GM18867 (cell line): ENCODE data around the gene APOL2.
"Not testable (repeated sequence)": the region's sequence is repeated elsewhere in the genome, so short reads cannot be mapped to it uniquely, and the experiment has no call there.

ENCODE experiments used
- ATAC-seq: cut with Tn5 transposase; IDR thresholded peaks from one replicate; pipeline ENCODE4 v1.9.1; 2021; ENCODE audit warnings: mild to moderate bottlenecking, moderate library complexity; ENCODE audit not compliant: unreplicated experiment

Gene APOL2

DNA sequence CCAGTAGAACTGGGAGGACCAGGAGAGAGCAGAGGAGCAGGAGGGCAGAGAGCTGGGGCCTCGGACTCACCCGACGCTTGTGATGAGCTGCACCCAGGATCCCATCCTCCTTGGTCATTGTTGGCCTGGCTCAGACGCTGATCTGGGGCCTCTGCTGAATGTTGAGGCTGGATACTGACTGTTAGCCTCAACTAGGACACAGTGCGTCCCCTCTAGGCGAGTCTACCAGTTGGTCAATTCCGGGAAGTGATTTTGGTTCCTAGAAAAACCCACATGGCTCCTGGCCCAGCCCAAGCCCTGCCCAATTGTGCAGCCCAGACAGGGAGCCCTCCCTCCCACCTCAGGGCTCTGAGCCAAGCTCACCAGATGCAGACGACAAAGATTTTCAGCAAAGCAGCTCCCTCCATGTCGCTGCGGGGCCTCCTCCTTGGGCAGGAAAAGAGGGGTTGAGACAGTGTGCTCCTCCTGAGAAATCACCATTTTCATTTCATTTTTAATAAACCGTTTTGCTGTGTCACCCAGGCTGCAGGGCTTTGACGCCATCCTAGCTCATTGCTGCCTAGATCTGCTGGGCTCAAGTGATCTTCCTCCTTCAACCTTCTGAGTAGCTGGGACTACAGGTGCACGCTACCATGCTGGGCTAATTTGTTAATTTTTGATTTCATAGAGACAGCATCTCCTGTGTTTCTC is 37.6 kb downstream of the APOL2 start, which contains the start of gene APOL4:
Gene APOL4 (minus strand): TSS at position 180 of the 690 bp plus-strand sequence. CDS start 75 bp downstream, at position 105.
- no peak for ATAC-seq

DNA sequence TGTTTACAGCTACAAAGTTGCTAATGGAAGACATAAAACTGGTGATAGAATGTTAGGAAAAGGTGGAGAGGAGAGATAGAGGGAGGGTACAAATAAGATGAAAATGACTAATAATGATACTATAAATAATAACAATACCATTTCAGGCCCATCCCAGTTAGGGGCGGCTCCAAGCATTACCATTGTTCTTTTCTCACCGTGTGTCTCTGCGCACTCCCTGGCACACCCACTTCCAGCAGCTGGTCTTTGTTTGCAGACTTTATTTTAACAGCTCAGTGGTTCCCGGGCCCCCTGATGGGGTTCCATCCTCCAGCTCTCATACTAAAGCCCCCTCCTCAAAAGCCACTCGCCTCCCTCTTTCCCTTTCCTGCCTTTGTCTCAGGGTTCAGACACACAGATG is 38.3 kb downstream of the APOL2 start:
- not testable (repeated sequence) for ATAC-seq

GRCh38 chr22:36199001-36199551 is 40.3 kb downstream of the APOL2 start:
- no peak for ATAC-seq

DNA sequence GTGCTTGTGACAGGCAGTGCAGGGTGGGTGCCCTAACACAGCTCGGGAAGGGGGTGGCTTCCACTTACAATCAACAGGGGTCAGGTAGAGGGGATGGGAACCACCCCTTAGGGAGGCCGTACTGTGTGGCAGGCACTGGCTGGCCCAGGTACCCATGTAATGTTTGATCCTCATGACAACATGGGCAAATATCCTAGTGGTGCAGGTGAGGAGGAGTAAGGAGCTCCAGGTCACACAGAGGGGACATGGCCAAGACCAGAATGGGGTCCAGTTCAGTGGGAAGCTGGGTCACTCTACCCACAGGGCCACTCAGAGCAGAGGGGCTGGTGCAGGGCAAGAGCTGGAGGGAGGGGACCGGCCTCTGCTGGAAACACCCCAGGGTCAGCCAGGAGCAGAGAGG is 40.8 kb downstream of the APOL2 start:
- no peak for ATAC-seq

- ATAC-seq: no peak
Observed at GRCh38 chr22:36197514-36198146, 41.7 kb downstream of the APOL2 start.

DNA sequence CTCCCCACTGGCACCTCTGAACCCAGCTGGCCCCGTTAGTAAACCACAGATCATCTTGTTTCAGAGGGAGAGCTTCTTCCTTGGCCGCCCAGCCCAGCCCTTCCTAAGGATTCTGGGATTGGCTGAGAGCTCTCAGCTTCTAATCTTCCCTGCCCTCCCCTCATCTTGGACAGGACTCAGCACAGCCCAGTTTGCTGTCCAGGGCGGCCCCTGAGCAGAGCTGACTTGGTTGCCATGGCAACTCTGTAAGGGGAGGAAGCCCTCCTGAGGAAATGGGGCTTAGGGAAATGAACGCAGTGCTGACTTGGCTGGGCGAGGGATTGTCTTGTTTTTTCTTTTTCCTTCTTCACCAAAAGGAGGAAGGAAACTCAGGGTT is 42.3 kb downstream of the APOL2 start:
- ATAC-seq: no peak

DNA sequence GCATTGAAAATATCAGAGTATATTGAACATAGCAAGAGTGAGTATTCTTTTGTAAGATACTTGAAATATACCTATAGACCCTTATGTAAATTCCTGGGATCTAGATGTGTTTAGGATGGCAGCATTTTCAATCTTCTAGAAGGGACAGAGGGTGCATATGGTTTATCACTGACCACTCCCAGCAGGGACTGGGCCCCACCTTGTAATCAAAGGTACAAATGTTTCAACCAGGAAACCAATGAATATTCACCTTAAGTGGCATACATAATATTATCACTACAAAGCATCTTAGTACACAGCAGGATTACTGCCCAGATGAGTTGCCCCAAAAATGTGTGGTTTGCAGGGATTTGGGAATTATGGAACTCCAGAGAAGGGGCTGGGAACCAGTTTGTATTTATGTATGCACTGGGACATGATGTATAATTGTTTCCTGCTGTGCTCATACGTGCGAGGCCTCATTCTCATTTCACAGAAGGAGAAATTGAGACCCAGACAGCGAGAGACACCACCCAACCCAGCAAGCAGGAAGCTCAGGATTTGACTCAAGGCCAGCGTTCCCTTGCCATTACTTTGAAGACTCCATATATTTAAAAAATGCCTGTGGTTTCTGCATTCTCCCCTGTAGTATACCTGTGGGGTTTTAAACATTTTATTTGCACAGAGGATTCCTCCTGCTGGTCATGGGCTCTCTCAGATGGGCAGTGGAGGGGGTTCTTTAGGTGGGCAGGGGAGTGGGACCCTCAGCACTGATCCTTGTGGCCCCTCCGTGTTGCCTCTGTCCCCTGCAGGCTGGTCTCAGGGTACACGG is 42.9 kb downstream of the APOL2 start:
- no peak for ATAC-seq

DNA sequence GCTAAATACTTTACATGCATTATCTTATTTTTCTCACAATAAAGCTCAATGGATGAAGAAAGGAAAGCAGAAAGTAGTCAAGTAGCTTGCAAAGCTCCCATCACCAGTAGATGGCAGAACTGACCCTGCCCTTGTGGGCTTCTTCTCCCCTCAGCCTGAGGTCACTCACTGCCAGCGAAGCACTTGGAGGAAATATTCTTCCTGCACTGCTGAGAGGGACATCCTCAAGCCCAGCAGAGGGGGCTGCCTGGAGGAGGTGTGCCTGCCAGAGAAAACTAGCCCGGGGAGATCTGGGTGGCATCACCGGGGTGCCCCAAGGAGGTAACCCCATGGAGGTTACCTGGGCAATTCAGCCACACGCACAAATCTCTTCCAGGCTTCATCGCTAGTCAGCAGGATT is 44.4 kb downstream of the APOL2 start:
- no peak for ATAC-seq

- no peak for ATAC-seq
Observed at GRCh38 chr22:36194385-36194784, 44.9 kb downstream of the APOL2 start.

DNA sequence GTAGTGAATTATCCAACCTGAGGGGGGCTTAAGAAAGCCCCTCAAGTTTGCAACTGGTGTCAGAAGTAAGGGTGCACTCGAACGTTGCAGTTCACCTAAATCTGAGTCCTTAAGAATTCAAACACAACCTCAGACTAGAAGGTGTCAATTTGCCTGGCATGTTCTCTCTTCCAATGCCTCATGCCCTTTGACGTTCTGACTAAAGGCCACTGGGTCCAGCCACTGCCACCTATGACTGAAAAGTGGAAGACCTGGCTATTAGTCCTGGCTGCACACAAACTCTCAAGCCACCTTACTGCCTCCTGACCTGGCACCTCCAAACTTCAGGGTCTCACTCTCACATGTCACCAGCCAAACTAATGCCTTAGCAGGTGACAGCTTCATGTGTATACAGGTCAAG is 45.8 kb downstream of the APOL2 start:
- ATAC-seq: no peak

- ATAC-seq: no peak
Observed at GRCh38 chr22:36193171-36193570, 46.2 kb downstream of the APOL2 start.

- no peak for ATAC-seq
Observed at GRCh38 chr22:36192542-36192941, 46.8 kb downstream of the APOL2 start.

- ATAC-seq: no peak
Observed at GRCh38 chr22:36191106-36191836, 48.1 kb downstream of the APOL2 start.

DNA sequence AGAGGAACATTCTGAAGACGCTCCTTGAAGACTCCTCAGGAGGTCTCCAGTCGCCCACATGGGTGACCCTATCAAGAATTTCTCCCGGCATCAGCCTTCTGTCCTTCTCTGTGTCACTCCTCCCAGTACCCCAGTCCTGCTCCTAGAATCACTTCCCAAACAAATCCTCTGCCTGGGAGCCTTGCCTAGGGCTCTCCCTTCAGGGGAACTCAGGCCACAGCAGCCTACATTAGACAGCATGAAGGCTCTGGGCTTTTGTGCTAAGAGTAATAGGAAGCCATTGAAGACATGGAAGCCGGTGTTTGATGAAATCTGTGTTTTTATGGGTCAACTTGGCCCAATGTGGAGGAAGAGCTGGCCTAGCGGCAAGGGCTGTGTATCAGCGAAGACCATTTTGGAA is 51.5 kb downstream of the APOL2 start:
- ATAC-seq: not testable (repeated sequence)

GRCh38 chr22:36185828-36186624 is 53.3 kb downstream of the APOL2 start:
- ATAC-seq: no peak

- ATAC-seq: no peak
Observed at GRCh38 chr22:36184433-36185025, 54.8 kb downstream of the APOL2 start.

DNA sequence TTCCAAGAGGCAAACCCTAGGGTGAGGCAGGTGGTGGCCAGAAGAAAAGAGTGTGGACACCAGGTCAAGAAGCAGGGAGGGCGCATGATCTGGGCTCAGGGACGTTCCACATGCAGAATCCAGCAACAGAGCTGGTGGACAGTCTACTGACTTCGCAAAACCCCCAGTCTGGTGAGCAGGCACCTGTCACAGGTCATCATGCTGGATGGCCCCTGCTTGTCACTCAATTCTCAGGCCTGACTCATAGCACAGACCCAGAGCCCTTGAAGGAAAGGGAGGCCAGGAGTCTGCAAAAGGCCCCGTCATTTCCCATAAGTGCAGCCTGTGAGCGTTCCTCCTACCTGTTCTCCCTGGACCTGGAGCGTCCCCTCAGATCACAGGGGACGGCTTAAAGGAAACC is 55.9 kb downstream of the APOL2 start:
- no peak for ATAC-seq

GRCh38 chr22:36182857-36183256 is 56.5 kb downstream of the APOL2 start:
- no peak for ATAC-seq

GRCh38 chr22:36182056-36182455 is 57.3 kb downstream of the APOL2 start:
- no peak for ATAC-seq

DNA sequence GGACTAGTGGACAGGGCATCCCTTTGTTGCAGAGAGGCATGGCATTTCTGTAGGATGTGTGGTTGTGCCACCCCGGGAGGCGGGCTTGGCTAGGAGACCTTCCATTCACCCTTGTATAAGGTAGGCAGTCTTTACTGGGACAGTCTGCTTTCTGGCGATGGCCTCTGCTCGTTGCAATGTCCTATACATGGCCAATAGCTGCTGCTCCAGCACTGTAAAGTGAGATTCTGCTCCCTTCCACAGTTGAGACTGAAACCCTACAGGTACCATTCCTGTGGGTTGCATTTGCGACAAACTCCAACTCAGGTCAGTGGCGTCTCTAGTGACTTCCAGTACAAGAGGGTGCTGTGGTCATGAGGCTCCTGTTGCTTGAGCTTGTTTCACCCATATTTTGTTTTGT is 58.4 kb downstream of the APOL2 start:
- ATAC-seq: no peak
